Lung microvascular endothelial cell (primary cell): Measurements from ENCODE around the gene TRAPPC2L. TPM values are rescaled to one million over a fixed set of nuclear protein-coding genes. Genes with fewer than 3 reads are reported as not detected.

Experiments
- DNase-seq, 2 donors: peaks; one replicate each; pipeline versions ENCODE4 v3.0.0 to v3.0.0-alpha.2; 2010; ENCODE audit warnings: low read depth in 2 of 2
- total RNA-seq: library from RNA; depleted of rRNA; stranded (reverse); fragments of >200 nt; gene quantifications from 2 replicates; pipeline ENCODE4 v1.2.1, GENCODE V29; 2014

The TRAPPC2L gene
- total RNA-seq, 1 donor from 2014 or later, result 35.9 TPM

- DNase-seq, result no peak
These were observed 52.7 kb downstream of the TRAPPC2L start for GRCh38 chr16:88909431-88910210.

- DNase-seq, result peak in 1 of 2 donors; percentile 5
These were observed 53.6 kb downstream of the TRAPPC2L start for GRCh38 chr16:88910284-88911135.

- peak; percentile 25 to 80 for DNase-seq
These were observed 54.4 kb downstream of the TRAPPC2L start for GRCh38 chr16:88911136-88911945.

GRCh38 chr16:88911946-88912310 is 55.0 kb downstream of the TRAPPC2L start:
- DNase-seq, result no peak

Other genes starting within 250 kb of the TRAPPC2L start
- not detected in 2 replicates for gene IL17C, start 218.6 kb upstream of the TRAPPC2L start, total RNA-seq
- gene CYBA, start 206.1 kb upstream of the TRAPPC2L start, total RNA-seq, result 287 and 458 TPM in 2 replicates
- 40.8 and 42.3 TPM in 2 replicates for gene MVD, start 194.0 kb upstream of the TRAPPC2L start, total RNA-seq
- gene SNAI3, start 170.6 kb upstream of the TRAPPC2L start, total RNA-seq, result under 0.01 and 0.22 TPM in 2 replicates
- 8.5 and 12.5 TPM in 2 replicates for gene RNF166, start 150.7 kb upstream of the TRAPPC2L start, total RNA-seq
- gene CTU2, start 150.6 kb upstream of the TRAPPC2L start, total RNA-seq, result 6.5 and 9.2 TPM in 2 replicates
- 227 and 460 TPM in 2 replicates for gene PIEZO1, start 71.9 kb upstream of the TRAPPC2L start, total RNA-seq
- 1.8 and 3.7 TPM in 2 replicates for gene CDT1, start 53.3 kb upstream of the TRAPPC2L start, total RNA-seq
- 92.7 and 112 TPM in 2 replicates for gene APRT, start 45.2 kb upstream of the TRAPPC2L start, total RNA-seq
- gene GALNS, start 180 bp upstream of the TRAPPC2L start, total RNA-seq, result 12.0 and 17.1 TPM in 2 replicates
- gene PABPN1L, start 9.5 kb downstream of the TRAPPC2L start, total RNA-seq, result not detected in 2 replicates
- not detected in 2 replicates for gene CBFA2T3, start 120.1 kb downstream of the TRAPPC2L start, total RNA-seq
- gene ACSF3, start 236.7 kb downstream of the TRAPPC2L start, total RNA-seq, result 13.7 and 13.9 TPM in 2 replicates